GM12874 (cell line): Measurements from ENCODE around the gene ANKFN1.

ENCODE experiments used
- TF ChIP-seq, protein P1 (sequence below): IDR thresholded peaks from 2 replicates; pipeline ENCODE4 v1.5.1; 2011; ENCODE audit warnings: low read depth, mild to moderate bottlenecking, control low read depth, low read length, moderate library complexity; ENCODE audit not compliant: insufficient read depth

The ANKFN1 gene, protein sequence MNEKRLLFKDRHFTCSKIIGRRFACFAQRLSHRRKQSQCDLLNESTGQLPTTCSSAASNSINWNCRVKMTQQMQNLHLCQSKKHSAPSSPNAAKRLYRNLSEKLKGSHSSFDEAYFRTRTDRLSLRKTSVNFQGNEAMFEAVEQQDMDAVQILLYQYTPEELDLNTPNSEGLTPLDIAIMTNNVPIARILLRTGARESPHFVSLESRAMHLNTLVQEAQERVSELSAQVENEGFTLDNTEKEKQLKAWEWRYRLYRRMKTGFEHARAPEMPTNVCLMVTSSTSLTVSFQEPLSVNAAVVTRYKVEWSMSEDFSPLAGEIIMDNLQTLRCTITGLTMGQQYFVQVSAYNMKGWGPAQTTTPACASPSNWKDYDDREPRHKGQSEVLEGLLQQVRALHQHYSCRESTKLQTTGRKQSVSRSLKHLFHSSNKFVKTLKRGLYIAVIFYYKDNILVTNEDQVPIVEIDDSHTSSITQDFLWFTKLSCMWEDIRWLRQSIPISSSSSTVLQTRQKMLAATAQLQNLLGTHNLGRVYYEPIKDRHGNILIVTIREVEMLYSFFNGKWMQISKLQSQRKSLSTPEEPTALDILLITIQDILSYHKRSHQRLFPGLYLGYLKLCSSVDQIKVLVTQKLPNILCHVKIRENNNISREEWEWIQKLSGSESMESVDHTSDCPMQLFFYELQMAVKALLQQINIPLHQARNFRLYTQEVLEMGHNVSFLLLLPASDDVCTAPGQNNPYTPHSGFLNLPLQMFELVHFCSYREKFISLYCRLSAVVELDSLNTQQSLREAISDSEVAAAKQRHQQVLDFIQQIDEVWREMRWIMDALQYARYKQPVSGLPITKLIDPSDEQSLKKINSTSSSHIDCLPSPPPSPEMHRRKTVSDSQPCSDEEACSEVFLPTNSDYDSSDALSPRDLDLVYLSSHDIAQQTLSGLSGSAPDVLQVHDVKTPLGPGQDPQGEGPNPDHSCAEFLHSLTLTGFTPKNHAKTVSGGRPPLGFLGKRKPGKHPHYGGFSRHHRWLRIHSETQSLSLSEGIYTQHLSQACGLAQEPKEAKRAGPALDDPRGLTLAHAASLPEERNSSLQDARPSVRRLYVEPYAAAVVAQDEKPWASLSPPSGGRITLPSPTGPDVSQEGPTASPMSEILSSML

DNA sequence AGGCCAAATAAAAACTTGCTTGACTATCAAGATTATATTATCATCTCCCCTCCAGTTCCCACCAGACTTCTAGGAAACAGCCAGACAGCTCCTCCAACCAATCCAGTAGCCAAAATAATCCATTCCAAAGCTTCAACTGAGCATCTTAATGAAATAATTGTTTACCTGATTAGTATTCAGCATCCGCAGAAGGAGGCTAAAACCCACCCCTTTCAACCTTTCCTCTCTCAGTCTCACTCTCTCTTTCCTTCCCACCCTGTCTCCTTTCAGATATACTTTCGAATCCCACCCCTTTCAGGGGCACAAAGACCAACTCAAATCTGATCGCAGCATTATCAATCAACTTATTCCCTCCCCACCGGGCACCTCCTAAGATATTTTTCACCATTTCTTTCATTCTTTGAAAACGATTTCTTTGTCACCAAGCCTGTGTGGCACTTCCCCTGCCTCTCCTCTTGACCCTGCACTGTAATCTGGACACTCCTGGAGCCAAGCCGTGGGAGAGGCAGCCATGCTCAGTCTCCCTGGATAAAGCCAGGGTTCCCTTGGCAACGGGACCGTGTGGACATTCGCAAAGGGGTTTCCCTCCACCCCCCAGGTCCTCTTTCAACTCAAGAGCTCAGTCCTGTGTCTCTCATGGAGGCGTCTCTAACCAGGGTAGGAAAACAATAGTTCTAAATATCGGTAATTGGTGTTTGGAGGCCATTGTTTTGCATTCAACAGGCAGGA, at the start of gene ANKFN1:
Gene ANKFN1 (plus strand): TSS at position 602 of the 729 bp plus-strand sequence. CDS start 59,193 bp downstream, outside the sequence.
- TF ChIP-seq, protein P1, sequence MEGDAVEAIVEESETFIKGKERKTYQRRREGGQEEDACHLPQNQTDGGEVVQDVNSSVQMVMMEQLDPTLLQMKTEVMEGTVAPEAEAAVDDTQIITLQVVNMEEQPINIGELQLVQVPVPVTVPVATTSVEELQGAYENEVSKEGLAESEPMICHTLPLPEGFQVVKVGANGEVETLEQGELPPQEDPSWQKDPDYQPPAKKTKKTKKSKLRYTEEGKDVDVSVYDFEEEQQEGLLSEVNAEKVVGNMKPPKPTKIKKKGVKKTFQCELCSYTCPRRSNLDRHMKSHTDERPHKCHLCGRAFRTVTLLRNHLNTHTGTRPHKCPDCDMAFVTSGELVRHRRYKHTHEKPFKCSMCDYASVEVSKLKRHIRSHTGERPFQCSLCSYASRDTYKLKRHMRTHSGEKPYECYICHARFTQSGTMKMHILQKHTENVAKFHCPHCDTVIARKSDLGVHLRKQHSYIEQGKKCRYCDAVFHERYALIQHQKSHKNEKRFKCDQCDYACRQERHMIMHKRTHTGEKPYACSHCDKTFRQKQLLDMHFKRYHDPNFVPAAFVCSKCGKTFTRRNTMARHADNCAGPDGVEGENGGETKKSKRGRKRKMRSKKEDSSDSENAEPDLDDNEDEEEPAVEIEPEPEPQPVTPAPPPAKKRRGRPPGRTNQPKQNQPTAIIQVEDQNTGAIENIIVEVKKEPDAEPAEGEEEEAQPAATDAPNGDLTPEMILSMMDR, result no peak

DNA sequence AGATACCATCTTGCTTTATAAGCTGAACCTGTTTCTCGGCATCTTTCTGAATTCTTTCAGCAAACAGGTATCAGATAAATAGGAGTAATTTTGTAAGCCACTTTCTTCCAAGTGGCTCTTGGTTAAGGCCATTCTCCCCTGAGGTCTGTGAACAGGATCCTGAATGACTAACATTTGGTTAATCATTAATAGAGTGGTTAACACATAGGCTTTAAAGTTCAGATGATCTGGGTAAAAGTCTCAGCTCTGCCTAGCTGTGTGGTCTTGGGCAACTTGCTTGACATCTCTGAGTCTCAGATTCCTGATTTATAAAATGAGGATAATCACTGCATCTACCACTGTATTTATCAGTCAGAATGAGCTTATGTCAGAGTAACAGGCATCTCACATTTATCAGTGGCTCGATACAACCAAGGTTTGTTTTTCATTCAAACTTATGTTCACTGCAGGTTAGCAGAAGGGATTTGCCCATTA, 44.4 kb upstream of the ANKFN1 start:
- TF ChIP-seq, protein P1, result no peak

DNA sequence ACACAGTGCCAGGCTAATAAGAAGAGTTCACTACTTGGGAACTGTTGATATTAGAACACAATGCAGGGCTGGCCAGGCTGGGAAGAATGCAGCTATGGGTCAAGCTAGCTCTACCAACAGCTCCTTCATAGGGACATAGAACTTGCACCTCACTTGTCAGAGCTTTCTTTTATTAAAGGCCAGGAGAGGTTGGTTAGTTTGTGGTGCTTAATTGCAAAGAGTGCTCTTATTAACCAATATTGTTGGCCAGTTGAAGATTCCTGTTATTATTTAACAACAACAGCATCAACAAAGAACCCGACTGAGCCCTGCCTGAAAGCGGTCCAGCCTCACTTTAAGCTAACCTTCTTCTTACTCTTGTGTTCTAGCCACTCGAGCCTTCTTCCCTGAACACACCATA, 43.4 kb upstream of the ANKFN1 start:
- TF ChIP-seq, protein P1, result no peak

DNA sequence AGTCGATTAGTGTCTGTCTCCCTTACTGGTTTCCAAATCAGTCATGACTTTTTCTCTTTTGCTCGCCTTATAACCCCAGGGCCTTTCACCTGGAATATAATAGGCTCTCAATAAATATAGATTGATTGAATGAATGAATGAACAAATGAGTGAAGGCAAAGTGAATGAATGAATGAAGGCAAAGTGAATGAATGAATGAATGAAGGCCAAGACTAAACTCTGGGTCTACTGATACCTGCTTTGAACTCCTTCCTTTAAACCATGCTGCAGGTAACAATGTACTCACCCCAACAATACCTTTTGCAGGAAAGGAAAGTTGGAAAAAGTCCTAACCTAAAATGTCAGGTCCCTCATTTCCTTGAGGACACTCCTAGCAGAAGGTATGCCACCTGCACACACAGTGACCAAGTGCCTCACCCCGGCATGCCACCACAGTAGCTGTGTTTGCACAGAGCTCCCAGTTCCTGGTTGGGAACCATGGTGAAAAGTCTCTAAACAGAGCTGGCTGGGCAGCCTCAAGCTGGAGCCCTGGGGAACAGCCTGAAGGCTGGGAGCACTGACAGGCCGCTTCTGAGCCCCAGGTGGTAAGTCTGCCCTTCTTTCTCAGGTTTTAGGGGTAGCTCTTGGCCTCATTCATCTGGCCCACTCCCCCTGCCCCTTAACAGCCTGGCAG, 42.7 kb upstream of the ANKFN1 start:
- TF ChIP-seq, protein P1, result no peak

GRCh38 chr17:56111706-56112485, 41.4 kb upstream of the ANKFN1 start:
- TF ChIP-seq, protein P1, result no peak

DNA sequence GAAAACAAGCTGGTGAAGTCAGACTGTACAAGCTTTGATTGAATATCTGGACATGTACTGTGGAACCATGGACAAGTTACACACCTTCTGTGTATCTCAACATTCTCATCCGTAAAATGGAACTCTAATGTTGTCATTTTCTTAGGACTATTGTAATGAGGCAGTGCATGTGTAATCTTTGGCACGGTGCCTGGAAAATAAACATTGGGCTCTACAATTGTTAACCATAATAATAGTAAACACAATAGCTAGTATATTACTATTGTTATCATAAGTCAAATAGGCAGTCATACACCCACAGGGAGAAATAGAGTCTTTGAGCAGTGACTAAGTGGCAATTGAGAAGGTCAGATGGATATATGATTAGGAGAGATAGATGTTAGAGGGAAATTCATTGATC, 39.8 kb upstream of the ANKFN1 start:
- TF ChIP-seq, protein P1, result no peak
